Lower lobe of right lung (tissue), 2 donors: ENCODE measurements around the gene CSMD2. TPM values are rescaled to one million over a fixed set of nuclear protein-coding genes. Genes with fewer than 3 reads are reported as not detected.

Experiments used
- ATAC-seq, 2 donors: fragments of 200-7000 bp; cut with Tn5 transposase; one replicate each; pipeline ENCODE4 v1.9.1; 2020 to 2022; ENCODE audit warnings: mild to moderate bottlenecking in 2 of 2, moderate library complexity in 2 of 2
- DNase-seq: peaks from one replicate; pipeline ENCODE4 v3.0.0-alpha.2; 2020
- H3K27ac ChIP-seq: fragments of 200-600 bp; one replicate; pipeline ENCODE4 v1.8.0; 2022
- H3K27me3 ChIP-seq: fragments of 200-600 bp; one replicate; pipeline ENCODE4 v1.8.0; 2022; ENCODE audit warnings: low read depth
- H3K36me3 ChIP-seq: fragments of 200-600 bp; one replicate; pipeline ENCODE4 v1.8.0; 2022; ENCODE audit warnings: mild to moderate bottlenecking
- H3K4me1 ChIP-seq: fragments of 200-600 bp; one replicate; pipeline ENCODE4 v1.8.0; 2022
- H3K4me3 ChIP-seq: fragments of 200-600 bp; one replicate; pipeline ENCODE4 v1.8.0; 2022; ENCODE audit warnings: mild to moderate bottlenecking
- H3K9me3 ChIP-seq: fragments of 200-600 bp; one replicate; pipeline ENCODE4 v1.8.0; 2022
- intact Hi-C: fragments of 100-400 bp; cut with DNase I; formaldehyde crosslinking; loops from one replicate; pipeline ENCODE4 v1.11.0; 2022
- total RNA-seq: library from RNA; stranded (reverse); fragmentation: NEBNext Ultra II Directional; extraction: Animal tissue kit (Norgen Biotek cat#: 25700); gene quantifications from one replicate; pipeline ENCODE4 v1.2.1, GENCODE V29; 2021
- TF ChIP-seq, protein P1 (sequence below): fragments of 200-600 bp; IDR thresholded peaks from one replicate; pipeline ENCODE4 v1.8.0; 2022; ENCODE audit warnings: antibody characterized with exemption, mild to moderate bottlenecking
- donor health status: DM: no; HTN: yes; CAD: no; lungs with severe emphysema.

Gene CSMD2
- total RNA-seq, 1 donor from 2014 or later = 1.1 TPM

- DNase-seq = no peak
- intact Hi-C loops = no loop called here
- TF ChIP-seq, protein P1, sequence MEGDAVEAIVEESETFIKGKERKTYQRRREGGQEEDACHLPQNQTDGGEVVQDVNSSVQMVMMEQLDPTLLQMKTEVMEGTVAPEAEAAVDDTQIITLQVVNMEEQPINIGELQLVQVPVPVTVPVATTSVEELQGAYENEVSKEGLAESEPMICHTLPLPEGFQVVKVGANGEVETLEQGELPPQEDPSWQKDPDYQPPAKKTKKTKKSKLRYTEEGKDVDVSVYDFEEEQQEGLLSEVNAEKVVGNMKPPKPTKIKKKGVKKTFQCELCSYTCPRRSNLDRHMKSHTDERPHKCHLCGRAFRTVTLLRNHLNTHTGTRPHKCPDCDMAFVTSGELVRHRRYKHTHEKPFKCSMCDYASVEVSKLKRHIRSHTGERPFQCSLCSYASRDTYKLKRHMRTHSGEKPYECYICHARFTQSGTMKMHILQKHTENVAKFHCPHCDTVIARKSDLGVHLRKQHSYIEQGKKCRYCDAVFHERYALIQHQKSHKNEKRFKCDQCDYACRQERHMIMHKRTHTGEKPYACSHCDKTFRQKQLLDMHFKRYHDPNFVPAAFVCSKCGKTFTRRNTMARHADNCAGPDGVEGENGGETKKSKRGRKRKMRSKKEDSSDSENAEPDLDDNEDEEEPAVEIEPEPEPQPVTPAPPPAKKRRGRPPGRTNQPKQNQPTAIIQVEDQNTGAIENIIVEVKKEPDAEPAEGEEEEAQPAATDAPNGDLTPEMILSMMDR = no peak
- no peaks in the 10 kb centered on the region for H3K4me1 ChIP-seq
- H3K27me3 ChIP-seq = no peaks in the 10 kb centered on the region
- H3K9me3 ChIP-seq = no peaks in the 10 kb centered on the region
- no peak overlapping the region for H3K4me3 ChIP-seq
- peak in 1 of 2 donors; percentile 29 for ATAC-seq
- no peak overlapping the region for H3K27ac ChIP-seq
- no peaks in the 10 kb centered on the region for H3K36me3 ChIP-seq
Measured at GRCh38 chr1:33893147-33893830, 271.7 kb downstream of the CSMD2 start.

DNA sequence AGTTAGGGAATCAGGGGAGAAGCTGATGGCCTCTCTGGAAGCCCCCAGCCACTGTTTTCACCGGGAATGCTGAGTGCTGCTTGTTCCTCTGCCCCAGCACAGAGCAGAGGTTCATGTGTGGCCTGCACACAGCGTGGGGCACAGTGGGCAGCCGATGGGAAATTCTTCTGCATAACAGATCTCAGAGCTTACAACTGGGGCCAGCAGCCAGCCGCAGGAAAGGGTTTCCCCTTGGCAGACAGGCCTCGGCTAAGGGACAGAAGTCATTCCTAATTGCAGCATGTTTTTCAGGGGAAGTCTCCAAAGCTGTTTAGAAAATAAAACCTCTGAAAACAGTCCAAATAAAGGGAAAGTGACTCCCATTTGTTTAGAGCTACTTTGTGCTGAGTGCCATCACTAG, 278.5 kb downstream of the CSMD2 start:
- H3K36me3 ChIP-seq = no peaks in the 10 kb centered on the region
- intact Hi-C loops = no loop called here
- no peaks in the 10 kb centered on the region for H3K4me1 ChIP-seq
- no peaks in the 10 kb centered on the region for H3K9me3 ChIP-seq
- no peak for DNase-seq
- no peak for ATAC-seq
- no peak overlapping the region for H3K4me3 ChIP-seq
- no peak overlapping the region for H3K27ac ChIP-seq
- H3K27me3 ChIP-seq = no peaks in the 10 kb centered on the region
- TF ChIP-seq, protein P1 = no peak

DNA sequence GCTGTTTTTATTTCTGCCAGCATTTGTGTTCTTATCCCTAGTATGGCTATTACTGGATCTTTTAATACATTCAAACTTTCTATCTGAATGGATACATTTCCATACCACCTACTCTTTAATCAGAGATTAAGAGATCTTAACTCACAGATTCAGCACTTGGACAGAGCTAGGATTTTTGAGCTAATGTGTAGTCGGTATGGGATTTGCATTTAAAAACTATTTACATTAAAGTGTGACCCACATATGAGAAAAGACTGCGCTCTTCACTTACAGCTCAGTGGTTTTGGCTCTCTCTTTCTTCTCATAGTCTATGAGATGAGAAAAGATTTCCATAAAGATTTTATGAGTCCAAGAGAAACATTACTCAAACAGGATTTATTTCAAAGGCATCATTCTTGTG, 284.7 kb downstream of the CSMD2 start:
- H3K4me1 ChIP-seq = no peaks in the 10 kb centered on the region
- DNase-seq (no peak), ATAC-seq (no peak)
- no peaks in the 10 kb centered on the region for H3K9me3 ChIP-seq
- H3K36me3 ChIP-seq = no peaks in the 10 kb centered on the region
- intact Hi-C loops = no loop called here
- TF ChIP-seq, protein P1 = no peak
- H3K27me3 ChIP-seq = peaks cover 9% of the 10 kb centered on the region
- no peak overlapping the region for H3K4me3 ChIP-seq
- H3K27ac ChIP-seq = no peak overlapping the region

GRCh38 chr1:33878392-33878791, 286.6 kb downstream of the CSMD2 start:
- DNase-seq (no peak), ATAC-seq (no peak)
- H3K4me3 ChIP-seq = no peak overlapping the region
- TF ChIP-seq, protein P1 = no peak
- H3K4me1 ChIP-seq = no peaks in the 10 kb centered on the region
- no peaks in the 10 kb centered on the region for H3K36me3 ChIP-seq
- H3K27ac ChIP-seq = no peak overlapping the region
- intact Hi-C loops = no loop called here
- H3K27me3 ChIP-seq = peaks cover 10% of the 10 kb centered on the region
- H3K9me3 ChIP-seq = no peaks in the 10 kb centered on the region

DNA sequence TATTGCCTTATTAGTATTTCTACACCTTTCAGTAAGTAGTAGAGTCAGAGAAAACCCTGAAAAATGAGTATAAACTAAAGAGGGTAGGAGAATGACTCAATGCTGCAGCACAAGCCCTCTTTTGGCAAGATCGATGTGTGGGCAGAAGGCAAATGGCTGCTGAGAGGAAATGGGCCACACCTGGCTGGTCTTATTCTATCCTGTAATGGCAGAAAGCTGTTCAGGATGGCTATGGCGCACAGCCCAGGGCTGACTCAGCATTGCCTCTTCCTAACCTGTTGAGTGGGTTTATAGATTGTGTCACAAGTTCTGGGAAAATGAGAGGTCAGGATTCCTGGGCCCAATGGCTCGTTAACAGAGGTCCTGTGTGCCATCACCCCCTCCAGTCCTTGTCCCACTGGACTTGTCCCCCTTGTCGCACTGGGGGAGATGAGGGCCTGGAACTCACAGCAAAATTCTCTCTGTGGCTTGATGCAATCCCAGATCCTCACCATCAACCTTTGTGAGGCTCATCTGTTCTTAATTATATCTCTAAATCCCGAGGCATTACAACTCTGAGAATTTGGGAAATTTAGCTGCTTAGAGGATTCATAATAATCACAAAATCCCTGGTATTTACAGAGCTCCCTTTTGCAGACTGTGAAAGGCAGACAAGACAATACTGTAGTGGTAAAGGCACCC, 287.9 kb downstream of the CSMD2 start:
- Histone ChIP-seq H3K4me3 (no peak overlapping the region), H3K36me3 (no peaks in the 10 kb centered on the region), H3K4me1 (no peaks in the 10 kb centered on the region), H3K9me3 (no peaks in the 10 kb centered on the region), H3K27me3 (peaks cover 10% of the 10 kb centered on the region), H3K27ac (no peak overlapping the region)
- no peak for DNase-seq
- ATAC-seq = no peak
- TF ChIP-seq, protein P1 = no peak
- intact Hi-C loops = no loop called here
